Measurements from ENCODE around the gene CWC27. TPM values are rescaled to one million over a fixed set of nuclear protein-coding genes. Genes with fewer than 3 reads are reported as not detected.

Gene CWC27, protein sequence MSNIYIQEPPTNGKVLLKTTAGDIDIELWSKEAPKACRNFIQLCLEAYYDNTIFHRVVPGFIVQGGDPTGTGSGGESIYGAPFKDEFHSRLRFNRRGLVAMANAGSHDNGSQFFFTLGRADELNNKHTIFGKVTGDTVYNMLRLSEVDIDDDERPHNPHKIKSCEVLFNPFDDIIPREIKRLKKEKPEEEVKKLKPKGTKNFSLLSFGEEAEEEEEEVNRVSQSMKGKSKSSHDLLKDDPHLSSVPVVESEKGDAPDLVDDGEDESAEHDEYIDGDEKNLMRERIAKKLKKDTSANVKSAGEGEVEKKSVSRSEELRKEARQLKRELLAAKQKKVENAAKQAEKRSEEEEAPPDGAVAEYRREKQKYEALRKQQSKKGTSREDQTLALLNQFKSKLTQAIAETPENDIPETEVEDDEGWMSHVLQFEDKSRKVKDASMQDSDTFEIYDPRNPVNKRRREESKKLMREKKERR
- total RNA-seq = 6.6 and 8.5 TPM in 2 replicates

DNA sequence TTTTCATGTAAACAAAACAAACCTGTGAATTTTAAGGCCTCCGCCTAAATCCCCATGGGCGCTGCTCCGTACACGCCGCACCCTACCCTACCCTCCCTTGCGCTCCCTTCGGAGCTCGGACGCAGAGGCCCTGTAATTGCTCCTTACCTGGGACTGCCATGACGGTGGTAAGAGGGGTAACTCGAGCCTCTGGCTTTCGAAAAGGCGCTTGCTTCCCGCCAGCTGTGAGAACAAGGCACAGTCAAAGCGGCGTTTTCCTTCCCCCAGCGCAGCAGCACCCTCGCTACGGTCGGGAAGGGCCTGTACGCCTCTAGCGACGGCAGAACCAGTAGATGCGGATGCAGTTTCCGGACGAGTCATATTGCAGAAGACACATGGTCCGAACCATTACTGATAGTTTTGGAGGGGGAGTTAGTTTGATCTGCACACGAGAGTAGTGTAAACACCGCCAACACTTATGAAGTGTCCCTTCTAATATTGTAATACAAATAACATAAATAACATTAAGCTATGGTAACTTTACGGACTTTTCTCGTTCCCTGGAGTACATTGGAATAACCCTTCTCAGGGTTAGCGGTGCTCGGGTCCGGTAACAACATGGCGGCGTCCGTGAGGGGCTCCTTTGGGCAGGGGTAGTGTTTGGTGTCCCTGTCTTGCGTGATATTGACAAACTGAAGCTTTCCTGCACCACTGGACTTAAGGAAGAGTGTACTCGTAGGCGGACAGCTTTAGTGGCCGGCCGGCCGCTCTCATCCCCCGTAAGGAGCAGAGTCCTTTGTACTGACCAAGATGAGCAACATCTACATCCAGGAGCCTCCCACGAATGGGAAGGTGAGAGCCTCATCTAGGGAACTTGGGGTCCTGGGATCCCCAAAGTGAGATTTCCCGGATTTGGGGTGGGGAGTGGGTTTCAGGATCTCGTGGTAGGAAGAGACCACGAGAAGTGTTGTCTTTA lies at the start of gene CWC27, which contains the start of gene SREK1IP1:
TSS of gene CWC27 (plus strand) at position 573 of the 955 bp plus-strand sequence. CDS start at position 790, 217 bp downstream.
TSS of gene SREK1IP1 (minus strand) at position 334 of the 955 bp plus-strand sequence. CDS start at position 160, 174 bp downstream.
- DNase-seq (ENCODE audit: low read depth in 2 of 2) = peak; percentile 86 to 94

GRCh38 chr5:64722588-64722987 lies 46.1 kb upstream of the CWC27 start:
- DNase-seq (ENCODE audit: low read depth in 2 of 2) = no peak

GRCh38 chr5:64727150-64727549 lies 41.6 kb upstream of the CWC27 start:
- no peak for DNase-seq (ENCODE audit: low read depth in 2 of 2)

DNA sequence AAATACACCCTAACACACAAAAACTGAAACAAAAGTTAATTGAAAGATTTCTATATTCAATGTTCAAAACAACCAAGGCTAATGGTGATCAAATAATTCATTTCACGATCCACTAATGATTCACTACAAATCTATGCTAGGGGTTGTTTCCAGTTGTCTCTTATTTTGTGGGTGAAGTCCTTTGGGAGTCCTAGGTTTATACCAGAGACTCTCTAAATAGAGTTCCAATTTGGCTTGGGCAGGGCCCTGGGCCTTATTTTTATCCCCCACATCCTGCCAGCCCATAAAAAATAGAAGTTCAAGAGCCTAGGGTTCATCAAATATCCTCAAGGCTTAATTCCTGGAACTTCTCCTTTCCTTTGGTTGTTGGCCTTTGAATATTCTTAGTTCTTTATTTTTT lies 26.3 kb upstream of the CWC27 start:
- no peak for DNase-seq (ENCODE audit: low read depth in 2 of 2)

DNA sequence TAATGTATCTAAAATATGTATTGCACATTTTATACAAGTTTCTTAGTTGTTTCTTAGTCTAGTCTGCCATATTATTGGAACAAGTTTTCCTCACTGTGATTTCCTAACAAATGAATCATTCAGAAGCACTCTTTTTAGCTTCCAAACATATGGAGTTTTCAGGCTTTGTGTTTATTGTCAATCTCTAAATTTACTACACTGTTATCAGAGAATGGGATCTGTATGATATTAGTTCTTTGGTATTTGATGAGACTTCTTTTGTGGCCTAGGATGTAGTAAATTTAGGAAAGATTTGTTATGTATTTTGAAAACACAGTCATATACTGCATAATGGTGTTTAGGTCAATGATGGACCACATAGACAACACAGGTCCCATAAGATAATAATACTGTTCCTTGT lies 25.9 kb upstream of the CWC27 start:
- no peak for DNase-seq (ENCODE audit: low read depth in 2 of 2)

- DNase-seq (ENCODE audit: low read depth in 2 of 2) = peak in 1 of 2 donors; percentile 8
Observed at GRCh38 chr5:64744914-64745313, 23.8 kb upstream of the CWC27 start.

GRCh38 chr5:64746446-64746845 lies 22.3 kb upstream of the CWC27 start:
- DNase-seq (ENCODE audit: low read depth in 2 of 2) = no peak

DNA sequence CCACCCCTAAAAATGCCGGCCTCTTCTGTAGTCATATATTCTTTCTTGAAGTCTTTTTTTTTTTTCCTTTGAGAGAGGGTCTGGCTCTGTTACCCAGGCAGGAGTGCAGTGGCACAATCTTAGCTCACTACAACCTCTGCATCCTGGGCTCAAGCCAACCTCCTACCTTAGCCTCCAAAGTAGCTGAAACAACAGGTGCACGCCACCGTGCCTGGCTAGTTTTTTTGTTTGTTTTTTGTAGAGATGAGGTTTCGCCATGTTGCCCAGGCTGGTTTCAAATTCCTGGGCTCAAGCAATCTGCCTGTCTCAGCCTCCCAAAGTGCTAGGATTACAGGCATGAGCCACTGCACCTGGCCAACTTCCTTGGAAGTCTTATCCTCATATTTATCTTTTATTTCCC lies 19.3 kb upstream of the CWC27 start:
- DNase-seq (ENCODE audit: low read depth in 2 of 2) = no peak

GRCh38 chr5:64754066-64754465 lies 14.7 kb upstream of the CWC27 start:
- DNase-seq (ENCODE audit: low read depth in 2 of 2) = no peak

DNA sequence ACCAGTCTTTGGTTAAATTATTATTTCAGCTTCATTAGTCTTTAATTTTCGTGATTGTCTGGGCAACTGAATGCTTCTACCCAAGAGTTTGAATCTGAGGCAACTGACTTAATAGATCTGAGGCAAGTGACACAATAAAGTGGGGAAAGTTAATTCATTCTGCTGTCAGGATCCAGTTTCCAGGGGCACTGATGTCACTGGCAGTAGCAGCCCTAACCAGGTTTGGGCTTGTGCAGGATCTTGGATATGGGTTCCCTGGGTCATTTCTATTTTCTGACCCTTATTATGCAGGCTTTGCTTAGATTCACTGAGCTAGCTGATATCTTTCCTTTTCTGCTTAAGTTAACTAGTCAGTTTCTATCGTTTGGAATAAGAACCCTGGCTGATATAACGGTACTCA lies 9.8 kb upstream of the CWC27 start:
- DNase-seq (ENCODE audit: low read depth in 2 of 2) = no peak

GRCh38 chr5:64759960-64760660 lies 8.6 kb upstream of the CWC27 start:
- no peak for DNase-seq (ENCODE audit: low read depth in 2 of 2)

DNA sequence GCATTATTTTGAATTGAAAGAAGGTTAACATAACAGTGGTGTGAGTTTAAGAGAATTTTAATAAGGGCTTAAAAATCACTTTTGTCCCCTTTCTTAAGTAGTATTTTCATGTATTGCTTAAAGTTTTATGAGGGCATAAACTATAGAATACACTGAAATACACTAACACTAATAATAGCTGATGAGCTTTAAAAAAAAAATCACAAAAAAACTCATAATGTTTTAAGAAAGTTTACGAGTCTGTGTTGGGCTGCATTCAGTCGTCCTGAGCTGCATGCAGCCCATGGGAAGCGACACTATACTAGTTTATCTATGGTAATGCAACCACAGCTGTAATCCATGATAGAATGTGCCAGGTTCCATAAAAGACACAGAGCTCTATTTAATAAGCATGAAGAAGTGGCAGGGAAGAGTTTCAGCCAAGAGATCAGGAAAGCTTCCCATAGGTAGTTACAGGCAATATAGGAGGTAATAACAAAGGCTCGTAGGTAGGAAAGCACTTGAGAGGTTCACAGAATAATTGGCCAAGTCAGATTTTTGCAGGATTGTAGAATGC lies 4.7 kb upstream of the CWC27 start:
- DNase-seq (ENCODE audit: low read depth in 2 of 2) = no peak

GRCh38 chr5:64765804-64766504 lies 2.8 kb upstream of the CWC27 start:
- DNase-seq (ENCODE audit: low read depth in 2 of 2) = no peak

- no peak for DNase-seq (ENCODE audit: low read depth in 2 of 2)
Observed at GRCh38 chr5:64766941-64767340, 1.8 kb upstream of the CWC27 start.

DNA sequence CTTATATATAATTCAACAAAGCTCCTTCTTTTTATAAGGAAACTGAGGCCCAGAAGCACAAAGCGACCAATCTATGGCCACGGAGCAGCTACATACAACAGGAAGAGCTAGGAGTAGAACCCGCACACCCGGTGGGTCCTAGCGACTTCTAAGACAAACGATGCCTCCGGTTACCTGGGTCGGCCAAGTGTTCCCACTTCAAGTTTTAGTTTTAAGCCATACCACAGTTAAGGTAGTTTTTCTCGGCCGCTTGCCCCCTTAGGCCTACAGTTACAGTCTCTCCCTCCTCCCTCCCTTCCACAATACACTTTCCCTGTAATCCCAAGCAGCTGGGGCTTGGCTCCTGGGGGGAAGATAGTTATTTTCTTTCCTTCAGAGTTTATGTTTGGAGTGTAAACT lies 772 bp upstream of the CWC27 start:
- DNase-seq (ENCODE audit: low read depth in 2 of 2) = peak in 1 of 2 donors; percentile 35

DNA sequence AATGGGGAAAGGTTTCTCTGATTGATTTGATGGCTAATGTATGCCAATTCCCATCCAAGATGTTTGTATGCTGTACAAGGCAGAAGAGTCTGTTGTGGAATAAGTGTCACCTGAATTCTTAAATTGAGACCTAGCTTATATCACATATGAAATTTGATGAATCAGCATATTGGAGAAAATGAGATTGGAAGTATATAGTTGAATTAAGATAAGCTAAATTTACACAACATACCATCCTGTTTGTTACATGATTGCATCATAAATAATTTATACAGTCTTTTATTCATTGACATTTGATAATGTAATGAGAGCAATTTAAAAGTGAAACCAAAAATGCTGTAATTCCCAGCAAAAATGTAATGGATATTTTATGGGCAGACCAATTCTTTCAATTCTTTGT lies 1.1 kb downstream of the CWC27 start:
- DNase-seq (ENCODE audit: low read depth in 2 of 2) = no peak

- DNase-seq (ENCODE audit: low read depth in 2 of 2) = no peak
Observed at GRCh38 chr5:64771736-64772135, 3.0 kb downstream of the CWC27 start.

GRCh38 chr5:64773533-64773932 lies 4.8 kb downstream of the CWC27 start:
- DNase-seq (ENCODE audit: low read depth in 2 of 2) = no peak

GRCh38 chr5:64775291-64775690 lies 6.6 kb downstream of the CWC27 start:
- DNase-seq (ENCODE audit: low read depth in 2 of 2) = no peak

- peak; percentile 72 to 87 for DNase-seq (ENCODE audit: low read depth in 2 of 2)
Observed at GRCh38 chr5:64784451-64785025, 15.8 kb downstream of the CWC27 start.
